Testis (tissue), 2 donors: Measurements from ENCODE around the gene CDH13.

Experiments
- CTCF ChIP-seq, 3 experiments: fragments of 450-650 bp in 2 of 3; fragments of 200-600 bp in 1 of 3; sonication (generic) in 1 of 3; IDR thresholded peaks; one replicate each; pipeline ENCODE4 v1.5.1; 2016 to 2019; ENCODE audit warnings: antibody characterized with exemption in 3 of 3, mild to moderate bottlenecking in 2 of 3, moderate library complexity in 1 of 3
- POLR2A ChIP-seq: fragments of 450-650 bp; IDR thresholded peaks from one replicate; pipeline ENCODE4 v1.6.1; 2017; ENCODE audit warnings: antibody characterized with exemption, mild to moderate bottlenecking, moderate library complexity

- TF ChIP-seq CTCF (IDR thresholded peaks at IDR 0.05) (no peak), POLR2A (no peak)
Observed at GRCh38 chr16:83220066-83220465, 593.3 kb downstream of the CDH13 start.
